Esophagus muscularis mucosa (tissue), 4 donors: ENCODE results near the gene ABHD8. TPM values are rescaled to one million over a fixed set of nuclear protein-coding genes. Genes with fewer than 3 reads are reported as not detected.

Experiments used
- DNase-seq: peaks from one replicate; pipeline ENCODE4 v3.0.0-alpha.2; 2017; ENCODE audit errors: extremely low spot score
- H3K27ac ChIP-seq, 4 donors: fragments of 200-600 bp; sonication (generic); replicated peaks in 1 of 4; 1 replicate in 3 of 4; 2 replicates in 1 of 4; pipeline ENCODE4 v1.5.1; 2016 to 2019; ENCODE audit warnings: mild to moderate bottlenecking in 1 of 4
- H3K27me3 ChIP-seq, 4 donors: fragments of 200-600 bp; sonication (generic); one replicate each; pipeline versions ENCODE4 v1.5.1 to v1.6.0; 2016 to 2019
- H3K36me3 ChIP-seq, 4 donors: fragments of 200-600 bp; sonication (generic); one replicate each; pipeline ENCODE4 v1.5.1; 2016 to 2019
- H3K4me1 ChIP-seq, 4 donors: fragments of 200-600 bp; sonication (generic); one replicate each; pipeline ENCODE4 v1.5.1; 2016 to 2019
- H3K4me3 ChIP-seq, 4 donors: fragments of 200-600 bp; sonication (generic); 1 replicate in 2 of 4; 2 replicates in 2 of 4; pipeline ENCODE4 v1.5.1; 2016 to 2019; ENCODE audit warnings: mild to moderate bottlenecking in 4 of 4, moderate library complexity in 1 of 4
- H3K9me3 ChIP-seq, 4 donors: fragments of 200-600 bp; sonication (generic); 1 replicate in 3 of 4; 2 replicates in 1 of 4; pipeline ENCODE4 v1.5.1; 2016 to 2019
- CTCF ChIP-seq, 3 experiments: fragments of 200-600 bp in 2 of 3; fragments of 450-650 bp in 1 of 3; sonication (generic) in 2 of 3; IDR thresholded peaks; one replicate each; pipeline ENCODE4 v1.5.1; 2017 to 2019; ENCODE audit warnings: antibody characterized with exemption in 3 of 3, mild to moderate bottlenecking in 2 of 3, moderate library complexity in 1 of 3
- EP300 ChIP-seq: sonication (generic); formaldehyde crosslinking; IDR thresholded peaks from one replicate; pipeline ENCODE4 v1.6.1; 2017; ENCODE audit warnings: antibody characterized with exemption
- POLR2A ChIP-seq: fragments of 450-650 bp; IDR thresholded peaks from one replicate; pipeline ENCODE4 v1.6.1; 2017; ENCODE audit warnings: antibody characterized with exemption, moderate library complexity, mild to moderate bottlenecking, low read depth
- POLR2AphosphoS5 ChIP-seq, 2 donors: sonication (generic); formaldehyde crosslinking; IDR thresholded peaks; one replicate each; pipeline ENCODE4 v1.6.1; 2017; ENCODE audit warnings: antibody characterized with exemption in 2 of 2
- WGBS: methylation state at CpG from one replicate; pipeline ENCODE4 v1.1.5; 2018; 5-methylcytosine and 5-hydroxymethylcytosine counted together
- intact Hi-C: fragments of 100-400 bp; cut with DNase I; formaldehyde crosslinking; loops from one replicate; pipeline ENCODE4 v1.15.1; 2023
- total RNA-seq, 4 donors: library from RNA; depleted of rRNA; stranded (reverse); fragments of >200 nt; gene quantifications; one replicate each; pipeline versions ENCODE4 v1.1.0 to v1.2.1, GENCODE V29; 2016

ABHD8 gene
- total RNA-seq, 4 donors from 2014 or later: 14.7 to 35.4 (median 28.1) TPM

GRCh38 chr19:17309965-17310461 lies 6.8 kb upstream of the ABHD8 start:
- Histone ChIP-seq H3K4me1 (peaks cover 43 to 72% (median 62%) of the 10 kb centered on the region in 4 donors), H3K36me3 (peaks cover 9 to 35% (median 18%) of the 10 kb centered on the region in 4 donors), H3K27me3 (peaks cover 0 to 9% (median 0%) of the 10 kb centered on the region in 4 donors), H3K4me3 (peak overlapping the region; percentile 77 to 95 (median 93)), H3K9me3 (no peaks in the 10 kb centered on the region), H3K27ac (peak overlapping the region; percentile 75 to 92 (median 80))
- no peak for TF ChIP-seq EP300
- TF ChIP-seq CTCF (IDR thresholded peaks at IDR 0.05): no peak
- no peak for TF ChIP-seq POLR2A
- TF ChIP-seq POLR2AphosphoS5 (IDR thresholded peaks at IDR 0.05): no peak
- intact Hi-C loops: no loop called here
- DNase-seq: no peak
- WGBS: 10% methylated on average over 11 of the region's 23 CpGs

- H3K27ac ChIP-seq: peak within 1 kb of the TSS; percentile 75 to 92 (median 80)
- peaks cover 4 to 29% (median 13%) of the 10 kb centered on the region in 4 donors for H3K36me3 ChIP-seq
- DNase-seq: peak; percentile 100
- H3K9me3 ChIP-seq: no peaks in the 10 kb centered on the region
- peaks cover 49 to 79% (median 68%) of the 10 kb centered on the region in 4 donors for H3K4me1 ChIP-seq
- peak within 1 kb of the TSS; percentile 77 to 95 (median 93) for H3K4me3 ChIP-seq
- H3K27me3 ChIP-seq: peaks cover 0 to 9% (median 0%) of the 10 kb centered on the region in 4 donors
- TF ChIP-seq POLR2A (no peak), CTCF (IDR thresholded peaks at IDR 0.05) (peak in 2 of 3 experiments; percentile 8 to 24), POLR2AphosphoS5 (IDR thresholded peaks at IDR 0.05) (peak; percentile 77 to 93), EP300 (no peak)
- WGBS: under 1% methylated on average over 37 of the region's 46 CpGs
- intact Hi-C loops: no loop called here
Measured at GRCh38 chr19:17309198-17309964, 6.2 kb upstream of the ABHD8 start, which contains the start of gene DDA1. TSS of gene DDA1 (plus strand) at chr19:17309563. CDS start at chr19:17309655, 92 bp downstream.

- H3K27ac ChIP-seq: peak overlapping the region in 3 of 4 donors; percentile 1 to 92 (median 90)
- H3K27me3 ChIP-seq: peaks cover 0 to 9% (median 0%) of the 10 kb centered on the region in 4 donors
- intact Hi-C loops: no loop called here
- no peak overlapping the region for H3K4me3 ChIP-seq
- no peak for TF ChIP-seq POLR2AphosphoS5 (IDR thresholded peaks at IDR 0.05)
- no peak for TF ChIP-seq EP300
- TF ChIP-seq CTCF (IDR thresholded peaks at IDR 0.05): no peak
- TF ChIP-seq POLR2A: no peak
- 87% methylated on average over 8 of the region's 8 CpGs for WGBS
- H3K4me1 ChIP-seq: peaks cover 60 to 91% (median 81%) of the 10 kb centered on the region in 4 donors
- no peak for DNase-seq
- peaks cover 0 to 17% (median 3%) of the 10 kb centered on the region in 4 donors for H3K36me3 ChIP-seq
- no peaks in the 10 kb centered on the region for H3K9me3 ChIP-seq
Measured at GRCh38 chr19:17307876-17308377, 4.7 kb upstream of the ABHD8 start.

GRCh38 chr19:17306285-17306714 lies 3.1 kb upstream of the ABHD8 start:
- Histone ChIP-seq H3K4me1 (peaks cover 61 to 92% (median 85%) of the 10 kb centered on the region in 4 donors), H3K27me3 (peaks cover 0 to 9% (median 0%) of the 10 kb centered on the region in 4 donors), H3K36me3 (peaks cover 0 to 2% (median under 1%) of the 10 kb centered on the region in 4 donors), H3K4me3 (peak overlapping the region; percentile 64 to 93 (median 72)), H3K9me3 (no peaks in the 10 kb centered on the region), H3K27ac (peak overlapping the region; percentile 90 to 97 (median 91))
- TF ChIP-seq CTCF (IDR thresholded peaks at IDR 0.05) (no peak), EP300 (no peak), POLR2AphosphoS5 (IDR thresholded peaks at IDR 0.05) (no peak), POLR2A (no peak)
- WGBS: 6% methylated on average over 22 of the region's 28 CpGs
- no peak for DNase-seq
- intact Hi-C loops: no loop called here
